Mononuclear cell (primary cell): ENCODE data around the gene C20orf204. TPM values are rescaled to one million over a fixed set of nuclear protein-coding genes. Genes with fewer than 3 reads are reported as not detected.

Experiments
- H3K27me3 ChIP-seq: 2 replicates; pipeline ENCODE4 v1.6.0; 2011; ENCODE audit warnings: low read length, control low read depth; ENCODE audit not compliant: insufficient read depth
- H3K4me1 ChIP-seq: 2 replicates; pipeline ENCODE4 v1.5.1; 2011; ENCODE audit warnings: mild to moderate bottlenecking, low read length, control low read depth; ENCODE audit not compliant: insufficient read depth
- H3K4me3 ChIP-seq: 2 replicates; pipeline ENCODE4 v1.5.1; 2011; ENCODE audit warnings: mild to moderate bottlenecking, low read length, moderate library complexity
- H3K9me3 ChIP-seq: 2 replicates; pipeline ENCODE4 v1.5.1; 2011; ENCODE audit warnings: low read depth, mild to moderate bottlenecking, control low read depth, low read length
- total RNA-seq: library from RNA; depleted of rRNA; stranded (reverse); fragments of >200 nt; gene quantifications from one replicate; pipeline ENCODE4 v1.2.3, GENCODE V29; 2012

C20orf204 gene
- total RNA-seq, 1 donor: 2.9 TPM

DNA sequence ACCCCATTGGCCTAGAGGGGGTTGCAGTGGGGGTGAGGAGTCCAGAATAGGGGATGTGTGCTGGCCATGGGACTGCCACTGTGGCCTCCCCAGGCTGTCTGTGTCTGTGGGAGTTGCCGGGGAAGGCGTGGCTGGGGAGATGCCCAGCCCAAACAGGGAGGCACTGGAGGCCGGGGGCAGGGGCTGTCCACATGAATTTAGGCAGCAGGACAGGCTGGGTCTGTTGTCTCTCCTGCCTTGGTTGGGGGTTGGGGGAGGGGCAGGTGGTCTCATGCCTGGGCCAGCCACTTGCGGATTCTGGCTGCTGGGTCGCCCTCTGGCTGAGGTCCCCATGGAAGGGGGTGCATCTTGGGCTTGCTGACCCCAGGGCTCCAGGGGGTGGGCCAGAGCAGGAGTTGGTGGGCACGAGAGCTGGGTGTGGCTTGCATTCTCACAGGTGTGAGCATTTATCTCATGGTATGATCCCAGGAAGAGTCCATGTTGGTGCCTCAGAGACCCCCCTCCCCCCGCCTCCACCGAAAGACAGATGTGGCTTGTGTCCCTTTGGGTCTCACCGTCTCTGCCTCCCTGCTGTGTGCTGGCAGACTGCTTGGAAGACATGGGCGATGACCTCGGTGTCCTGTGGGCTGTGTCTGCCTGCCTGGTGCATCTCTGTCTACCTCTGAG is 9.5 kb downstream of the C20orf204 start:
- no peak overlapping the region for H3K4me3 ChIP-seq

GRCh38 chr20:64047046-64047389 is 11.0 kb downstream of the C20orf204 start:
- Histone ChIP-seq H3K4me3 (no peak overlapping the region), H3K9me3 (no peaks in the 10 kb centered on the region), H3K27me3 (peaks cover 37% of the 10 kb centered on the region), H3K4me1 (peaks cover 5% of the 10 kb centered on the region)

More for the DNA sequence above, 9.5 kb downstream of the C20orf204 start:
- Histone ChIP-seq H3K27me3 (peaks cover 34% of the 10 kb centered on the region), H3K9me3 (no peaks in the 10 kb centered on the region), H3K4me1 (peaks cover 16% of the 10 kb centered on the region)

DNA sequence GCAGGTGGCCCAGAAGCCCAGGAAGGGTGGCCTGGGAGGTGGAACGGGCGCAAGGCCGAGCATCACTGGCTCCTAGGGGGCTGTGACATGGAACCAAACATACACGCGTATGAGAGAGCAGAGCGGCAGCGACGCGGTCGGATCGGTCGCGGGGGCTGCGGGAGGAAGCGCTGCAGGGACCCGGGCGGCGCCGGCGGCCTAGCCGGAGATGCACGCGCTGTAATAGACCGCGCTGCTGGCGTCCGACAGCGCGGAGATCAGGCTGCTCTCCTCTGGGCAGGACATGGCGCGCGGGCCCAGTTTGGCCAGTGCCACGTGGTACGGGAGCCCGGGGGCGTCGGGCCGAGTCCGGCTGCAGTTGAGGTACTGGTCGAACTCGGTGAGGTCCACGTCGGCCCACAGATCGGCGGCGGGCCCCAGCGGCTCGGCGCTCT is 12.0 kb downstream of the C20orf204 start:
- Histone ChIP-seq H3K4me3 (no peak overlapping the region), H3K27me3 (peaks cover 37% of the 10 kb centered on the region), H3K4me1 (no peaks in the 10 kb centered on the region), H3K9me3 (no peaks in the 10 kb centered on the region)

DNA sequence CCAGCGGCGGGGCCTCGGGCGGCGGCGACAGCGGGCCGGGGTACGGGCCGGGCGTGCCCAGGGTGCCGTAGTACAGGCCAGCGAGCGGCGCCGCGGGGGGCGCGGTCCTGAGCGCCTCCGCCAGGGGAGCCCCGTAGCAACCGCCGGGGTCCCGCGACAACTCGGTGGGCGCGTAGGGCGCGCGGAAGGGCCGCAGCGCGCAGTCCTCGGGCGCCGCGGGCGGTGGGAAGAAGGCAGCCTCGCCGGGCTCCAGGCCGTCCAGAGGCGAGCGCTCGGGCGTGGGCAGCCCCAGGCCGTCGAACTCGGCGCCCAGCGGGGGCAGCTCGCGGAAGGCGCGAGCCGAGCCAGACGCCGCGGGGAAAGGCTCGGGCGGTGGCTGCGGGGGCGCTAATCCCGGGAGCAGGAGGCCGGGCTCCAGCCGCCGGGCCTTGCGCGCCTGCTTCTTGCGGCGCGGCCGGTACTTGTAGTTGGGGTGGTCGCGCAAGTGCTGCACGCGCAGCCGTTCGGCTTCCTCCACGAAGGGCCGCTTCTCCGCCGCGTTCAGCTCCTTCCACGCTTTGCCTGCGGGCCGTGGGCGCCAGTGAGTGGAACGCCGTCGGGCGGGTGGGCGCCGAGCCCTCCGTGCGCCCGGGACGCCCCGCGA is 12.5 kb downstream of the C20orf204 start:
- Histone ChIP-seq H3K4me1 (no peaks in the 10 kb centered on the region), H3K27me3 (peaks cover 37% of the 10 kb centered on the region)

GRCh38 chr20:64049060-64049877 is 13.3 kb downstream of the C20orf204 start, which contains the start of gene SOX18:
Gene SOX18, minus strand, starts transcription at chr20:64049639. Its CDS starts 123 bp downstream, at chr20:64049516.
- Histone ChIP-seq H3K27me3 (peaks cover 37% of the 10 kb centered on the region), H3K4me3 (no peak within 1 kb of the TSS), H3K9me3 (no peaks in the 10 kb centered on the region), H3K4me1 (no peaks in the 10 kb centered on the region)

More for the DNA sequence above, 12.5 kb downstream of the C20orf204 start:
- Histone ChIP-seq H3K9me3 (no peaks in the 10 kb centered on the region), H3K4me3 (no peak overlapping the region)

DNA sequence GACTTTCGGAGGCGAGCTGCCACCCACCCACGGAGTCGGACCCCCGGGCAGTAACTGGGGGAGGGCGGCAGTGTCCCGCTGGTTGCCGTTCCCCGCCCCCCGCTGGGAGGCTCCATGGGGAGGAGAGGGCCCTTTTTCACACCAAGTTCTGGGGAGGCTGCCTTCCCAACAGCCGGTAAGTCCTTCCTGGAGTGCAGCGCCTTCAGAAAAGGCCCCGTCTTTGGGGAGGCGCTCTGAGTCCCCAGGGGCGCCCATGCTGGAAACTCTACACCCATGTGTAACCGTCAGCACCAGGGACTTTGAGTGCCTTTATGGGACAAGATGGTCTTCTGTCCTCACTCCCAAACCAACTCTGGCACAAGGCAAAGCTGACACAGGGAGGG is 13.9 kb downstream of the C20orf204 start:
- Histone ChIP-seq H3K27me3 (peaks cover 37% of the 10 kb centered on the region), H3K4me1 (no peaks in the 10 kb centered on the region)

DNA sequence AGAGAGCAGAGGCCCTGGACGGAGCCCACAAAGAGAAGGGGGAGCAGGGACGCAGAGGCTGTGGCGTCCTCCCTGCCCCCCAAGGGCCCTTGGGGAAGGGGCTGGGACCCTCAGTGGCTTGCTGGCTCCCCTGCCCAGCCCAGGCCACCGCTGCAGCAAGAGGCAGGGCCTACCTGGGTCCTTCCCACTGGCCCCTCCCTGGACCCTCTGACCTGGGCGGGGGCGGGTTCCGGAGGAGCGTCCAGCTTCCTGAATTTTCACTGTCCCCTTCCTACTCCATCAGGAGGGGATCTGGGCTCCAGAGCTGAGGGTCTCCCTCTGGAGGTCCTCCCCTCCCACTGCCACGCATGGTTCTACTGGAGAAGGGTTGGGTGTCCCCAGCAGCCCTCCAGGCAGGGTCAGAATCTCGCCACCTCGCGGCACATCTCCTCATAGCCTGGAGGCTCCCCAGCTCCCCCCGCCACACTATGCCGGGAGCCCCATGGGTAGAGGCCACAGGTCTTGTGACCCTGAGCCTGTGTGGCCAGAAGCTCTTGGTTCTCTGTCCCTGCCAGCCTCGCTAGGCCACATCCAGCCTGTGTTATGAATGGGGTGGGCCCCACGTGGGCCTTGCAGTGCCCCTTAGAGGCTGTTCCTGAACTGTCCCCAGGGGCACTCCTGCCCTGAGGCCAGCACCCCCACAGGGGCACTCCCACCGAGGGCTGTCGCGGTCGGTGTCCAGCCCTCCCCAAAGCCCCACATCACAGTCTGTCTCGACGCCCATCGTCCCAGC is 14.5 kb downstream of the C20orf204 start:
- H3K9me3 ChIP-seq: no peaks in the 10 kb centered on the region

More for the DNA sequence above, 13.9 kb downstream of the C20orf204 start:
- Histone ChIP-seq H3K4me3 (no peak overlapping the region), H3K9me3 (no peaks in the 10 kb centered on the region)

DNA sequence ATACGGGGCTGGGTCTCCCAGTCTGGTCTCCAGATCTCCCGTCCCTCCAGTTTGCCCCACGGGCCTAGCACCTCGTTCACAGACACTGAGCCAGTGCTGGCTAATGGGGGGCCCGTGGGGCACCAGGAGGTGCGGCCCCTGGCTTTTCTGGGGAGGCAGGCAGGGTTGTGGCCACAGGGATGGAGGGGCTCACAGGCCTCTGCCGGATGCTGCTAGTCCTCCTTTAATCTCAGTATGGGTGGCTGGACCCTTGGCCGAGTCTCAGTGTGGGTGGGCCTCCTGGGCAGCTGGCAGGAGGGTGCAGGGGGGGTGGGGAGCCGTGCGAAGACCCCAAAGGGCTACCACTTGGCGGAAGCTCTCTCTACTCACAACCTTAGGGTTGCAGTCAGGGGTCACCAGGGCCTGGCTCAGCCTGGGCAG is 15.1 kb downstream of the C20orf204 start:
- no peaks in the 10 kb centered on the region for H3K4me1 ChIP-seq
- no peak overlapping the region for H3K4me3 ChIP-seq
- H3K9me3 ChIP-seq: no peaks in the 10 kb centered on the region
- peaks cover 35% of the 10 kb centered on the region for H3K27me3 ChIP-seq

More for the DNA sequence above, 14.5 kb downstream of the C20orf204 start:
- H3K4me1 ChIP-seq: no peaks in the 10 kb centered on the region
- H3K27me3 ChIP-seq: peaks cover 37% of the 10 kb centered on the region
- H3K4me3 ChIP-seq: no peak overlapping the region

DNA sequence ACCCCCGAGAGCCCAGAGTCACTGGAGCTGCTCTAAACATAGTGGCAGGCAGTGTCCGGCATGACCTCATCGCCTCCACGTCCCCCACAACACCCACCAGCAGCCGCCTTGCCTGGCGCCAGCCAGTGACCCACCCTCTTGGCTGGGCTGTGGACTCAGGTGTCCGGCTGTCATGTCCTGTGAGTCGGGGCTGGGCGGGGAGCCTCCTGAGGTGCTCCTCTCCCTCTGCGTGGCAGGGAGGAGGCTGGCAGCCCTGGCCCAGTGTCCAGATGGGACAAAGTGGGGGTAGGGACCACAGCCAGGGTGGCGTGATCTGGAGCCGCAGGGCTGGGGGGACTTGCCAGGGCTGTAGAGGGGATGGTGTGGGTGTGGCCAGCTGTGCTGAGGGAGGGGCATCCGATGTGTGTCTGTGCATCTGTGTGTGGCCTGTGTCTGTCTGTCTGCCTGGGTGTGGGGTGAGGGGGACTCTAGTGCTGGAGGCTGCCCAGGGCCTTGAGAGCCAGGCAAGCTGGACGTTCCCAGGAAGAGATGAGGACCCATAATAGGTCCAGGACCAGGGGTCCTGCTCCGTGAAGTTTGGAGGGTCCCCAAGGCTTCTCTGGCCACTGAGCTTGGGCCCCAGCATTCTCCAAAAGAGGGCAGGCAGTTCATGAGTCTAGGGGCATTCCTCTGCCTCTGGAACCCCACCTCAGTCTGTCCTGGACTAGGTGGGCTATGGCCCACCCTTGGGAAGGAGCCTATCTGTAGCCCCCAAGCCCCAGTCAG is 15.8 kb downstream of the C20orf204 start:
- Histone ChIP-seq H3K4me3 (no peak overlapping the region), H3K27me3 (peaks cover 32% of the 10 kb centered on the region), H3K9me3 (no peaks in the 10 kb centered on the region), H3K4me1 (no peaks in the 10 kb centered on the region)

DNA sequence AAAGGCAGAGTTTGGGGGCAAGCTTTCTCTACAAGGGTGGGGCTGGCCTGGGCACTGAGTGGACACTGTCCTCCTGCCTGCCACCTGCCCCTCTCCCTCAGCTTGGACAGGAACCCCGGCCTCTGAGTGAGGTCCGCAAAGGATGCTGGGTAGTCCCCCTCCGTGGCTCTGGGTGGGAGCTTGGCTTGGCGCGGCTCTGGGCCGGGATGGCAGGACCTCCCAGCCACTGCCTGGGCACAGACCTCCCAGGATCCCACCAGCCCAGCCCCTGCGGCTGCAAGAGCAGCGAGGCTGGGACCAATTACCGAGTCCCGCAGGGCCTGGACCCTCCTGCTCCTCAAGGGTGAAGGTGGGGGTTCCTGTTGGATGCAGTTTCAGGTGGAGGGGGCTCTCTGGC is 16.3 kb downstream of the C20orf204 start:
- peaks cover 30% of the 10 kb centered on the region for H3K27me3 ChIP-seq
- H3K4me1 ChIP-seq: peaks cover 2% of the 10 kb centered on the region
- H3K9me3 ChIP-seq: no peaks in the 10 kb centered on the region
- H3K4me3 ChIP-seq: no peak overlapping the region

- Histone ChIP-seq H3K9me3 (no peaks in the 10 kb centered on the region), H3K4me3 (no peak overlapping the region), H3K27me3 (peaks cover 22% of the 10 kb centered on the region), H3K4me1 (peaks cover 9% of the 10 kb centered on the region)
Observed at GRCh38 chr20:64052987-64053840, 17.2 kb downstream of the C20orf204 start.

GRCh38 chr20:64053841-64054661 is 18.1 kb downstream of the C20orf204 start:
- Histone ChIP-seq H3K4me3 (no peak overlapping the region), H3K9me3 (no peaks in the 10 kb centered on the region), H3K27me3 (peaks cover 22% of the 10 kb centered on the region), H3K4me1 (peaks cover 9% of the 10 kb centered on the region)
